ENCODE data around the gene ESPN.

Gene ESPN

GRCh38 chr1:6393400-6394187 lies 31.0 kb upstream of the ESPN start, which contains the start of gene ACOT7 (continued):
- TF ChIP-seq, protein P1, sequence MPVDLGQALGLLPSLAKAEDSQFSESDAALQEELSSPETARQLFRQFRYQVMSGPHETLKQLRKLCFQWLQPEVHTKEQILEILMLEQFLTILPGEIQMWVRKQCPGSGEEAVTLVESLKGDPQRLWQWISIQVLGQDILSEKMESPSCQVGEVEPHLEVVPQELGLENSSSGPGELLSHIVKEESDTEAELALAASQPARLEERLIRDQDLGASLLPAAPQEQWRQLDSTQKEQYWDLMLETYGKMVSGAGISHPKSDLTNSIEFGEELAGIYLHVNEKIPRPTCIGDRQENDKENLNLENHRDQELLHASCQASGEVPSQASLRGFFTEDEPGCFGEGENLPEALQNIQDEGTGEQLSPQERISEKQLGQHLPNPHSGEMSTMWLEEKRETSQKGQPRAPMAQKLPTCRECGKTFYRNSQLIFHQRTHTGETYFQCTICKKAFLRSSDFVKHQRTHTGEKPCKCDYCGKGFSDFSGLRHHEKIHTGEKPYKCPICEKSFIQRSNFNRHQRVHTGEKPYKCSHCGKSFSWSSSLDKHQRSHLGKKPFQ (tag by site-specific recombination; IDR thresholded peaks at IDR 0.05) = no peak
- TF ChIP-seq ZNF747 (tag by site-specific recombination; IDR thresholded peaks at IDR 0.05) (no peak), ZNF132 (tag by site-specific recombination; IDR thresholded peaks at IDR 0.05; ENCODE audit: borderline replicate concordance) (no peak), ZNF837 (tag by site-specific recombination; IDR thresholded peaks at IDR 0.05) (no peak), ZNF140 (tag by site-specific recombination; IDR thresholded peaks at IDR 0.05) (no peak), ZNF138 (tag by site-specific recombination; IDR thresholded peaks at IDR 0.05; ENCODE audit: borderline replicate concordance) (no peak), ZNF292 (tag by site-specific recombination; IDR thresholded peaks at IDR 0.05; ENCODE audit: borderline replicate concordance, low read depth) (no peak), ZNF423 (tag by site-specific recombination; IDR thresholded peaks at IDR 0.05) (no peak), ZNF214 (tag by site-specific recombination; IDR thresholded peaks at IDR 0.05; ENCODE audit: borderline replicate concordance) (no peak), ZNF561 (tag by site-specific recombination; IDR thresholded peaks at IDR 0.05; ENCODE audit: borderline replicate concordance) (0 out of 2 replicates have a peak, but pooled peaks have one; percentile 61), ZNF544 (tag by site-specific recombination; IDR thresholded peaks at IDR 0.05) (no peak), ZNF777 (tag by site-specific recombination; IDR thresholded peaks at IDR 0.05; ENCODE audit: borderline replicate concordance) (no peak), ZNF146 (tag by site-specific recombination; IDR thresholded peaks at IDR 0.05) (no peak), OSR2 (tag by site-specific recombination; IDR thresholded peaks at IDR 0.05) (0 out of 2 replicates have a peak, but pooled peaks have one; percentile 32), ZNF792 (tag by site-specific recombination; IDR thresholded peaks at IDR 0.05) (no peak), ZNF548 (tag by site-specific recombination; IDR thresholded peaks at IDR 0.05) (no peak), ZNF354C (tag by site-specific recombination; IDR thresholded peaks at IDR 0.05; ENCODE audit: borderline replicate concordance, low read depth) (no peak), ZNF830 (tag by site-specific recombination; IDR thresholded peaks at IDR 0.05; ENCODE audit: low read depth) (no peak)
- TF ChIP-seq, protein P2, sequence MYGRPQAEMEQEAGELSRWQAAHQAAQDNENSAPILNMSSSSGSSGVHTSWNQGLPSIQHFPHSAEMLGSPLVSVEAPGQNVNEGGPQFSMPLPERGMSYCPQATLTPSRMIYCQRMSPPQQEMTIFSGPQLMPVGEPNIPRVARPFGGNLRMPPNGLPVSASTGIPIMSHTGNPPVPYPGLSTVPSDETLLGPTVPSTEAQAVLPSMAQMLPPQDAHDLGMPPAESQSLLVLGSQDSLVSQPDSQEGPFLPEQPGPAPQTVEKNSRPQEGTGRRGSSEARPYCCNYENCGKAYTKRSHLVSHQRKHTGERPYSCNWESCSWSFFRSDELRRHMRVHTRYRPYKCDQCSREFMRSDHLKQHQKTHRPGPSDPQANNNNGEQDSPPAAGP (tag by site-specific recombination; IDR thresholded peaks at IDR 0.05) = no peak; the same call in 1 of the 2 replicates
- TF ChIP-seq, protein P3, sequence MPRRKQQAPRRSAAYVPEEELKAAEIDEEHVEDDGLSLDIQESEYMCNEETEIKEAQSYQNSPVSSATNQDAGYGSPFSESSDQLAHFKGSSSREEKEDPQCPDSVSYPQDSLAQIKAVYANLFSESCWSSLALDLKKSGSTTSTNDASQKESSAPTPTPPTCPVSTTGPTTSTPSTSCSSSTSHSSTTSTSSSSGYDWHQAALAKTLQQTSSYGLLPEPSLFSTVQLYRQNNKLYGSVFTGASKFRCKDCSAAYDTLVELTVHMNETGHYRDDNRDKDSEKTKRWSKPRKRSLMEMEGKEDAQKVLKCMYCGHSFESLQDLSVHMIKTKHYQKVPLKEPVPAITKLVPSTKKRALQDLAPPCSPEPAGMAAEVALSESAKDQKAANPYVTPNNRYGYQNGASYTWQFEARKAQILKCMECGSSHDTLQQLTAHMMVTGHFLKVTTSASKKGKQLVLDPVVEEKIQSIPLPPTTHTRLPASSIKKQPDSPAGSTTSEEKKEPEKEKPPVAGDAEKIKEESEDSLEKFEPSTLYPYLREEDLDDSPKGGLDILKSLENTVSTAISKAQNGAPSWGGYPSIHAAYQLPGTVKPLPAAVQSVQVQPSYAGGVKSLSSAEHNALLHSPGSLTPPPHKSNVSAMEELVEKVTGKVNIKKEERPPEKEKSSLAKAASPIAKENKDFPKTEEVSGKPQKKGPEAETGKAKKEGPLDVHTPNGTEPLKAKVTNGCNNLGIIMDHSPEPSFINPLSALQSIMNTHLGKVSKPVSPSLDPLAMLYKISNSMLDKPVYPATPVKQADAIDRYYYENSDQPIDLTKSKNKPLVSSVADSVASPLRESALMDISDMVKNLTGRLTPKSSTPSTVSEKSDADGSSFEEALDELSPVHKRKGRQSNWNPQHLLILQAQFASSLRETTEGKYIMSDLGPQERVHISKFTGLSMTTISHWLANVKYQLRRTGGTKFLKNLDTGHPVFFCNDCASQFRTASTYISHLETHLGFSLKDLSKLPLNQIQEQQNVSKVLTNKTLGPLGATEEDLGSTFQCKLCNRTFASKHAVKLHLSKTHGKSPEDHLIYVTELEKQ (tag by site-specific recombination; IDR thresholded peaks at IDR 0.05; ENCODE audit: borderline replicate concordance) = no peak
- TF ChIP-seq, protein P4, sequence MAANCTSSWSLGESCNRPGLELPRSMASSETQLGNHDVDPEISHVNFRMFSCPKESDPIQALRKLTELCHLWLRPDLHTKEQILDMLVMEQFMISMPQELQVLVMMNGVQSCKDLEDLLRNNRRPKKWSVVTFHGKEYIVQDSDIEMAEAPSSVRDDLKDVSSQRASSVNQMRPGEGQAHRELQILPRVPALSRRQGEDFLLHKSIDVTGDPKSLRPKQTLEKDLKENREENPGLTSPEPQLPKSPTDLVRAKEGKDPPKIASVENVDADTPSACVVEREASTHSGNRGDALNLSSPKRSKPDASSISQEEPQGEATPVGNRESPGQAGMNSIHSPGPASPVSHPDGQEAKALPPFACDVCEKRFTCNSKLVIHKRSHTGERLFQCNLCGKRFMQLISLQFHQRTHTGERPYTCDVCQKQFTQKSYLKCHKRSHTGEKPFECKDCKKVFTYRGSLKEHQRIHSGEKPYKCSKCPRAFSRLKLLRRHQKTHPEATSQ (tag by site-specific recombination; IDR thresholded peaks at IDR 0.05) = no peak
- TF ChIP-seq, protein P5, sequence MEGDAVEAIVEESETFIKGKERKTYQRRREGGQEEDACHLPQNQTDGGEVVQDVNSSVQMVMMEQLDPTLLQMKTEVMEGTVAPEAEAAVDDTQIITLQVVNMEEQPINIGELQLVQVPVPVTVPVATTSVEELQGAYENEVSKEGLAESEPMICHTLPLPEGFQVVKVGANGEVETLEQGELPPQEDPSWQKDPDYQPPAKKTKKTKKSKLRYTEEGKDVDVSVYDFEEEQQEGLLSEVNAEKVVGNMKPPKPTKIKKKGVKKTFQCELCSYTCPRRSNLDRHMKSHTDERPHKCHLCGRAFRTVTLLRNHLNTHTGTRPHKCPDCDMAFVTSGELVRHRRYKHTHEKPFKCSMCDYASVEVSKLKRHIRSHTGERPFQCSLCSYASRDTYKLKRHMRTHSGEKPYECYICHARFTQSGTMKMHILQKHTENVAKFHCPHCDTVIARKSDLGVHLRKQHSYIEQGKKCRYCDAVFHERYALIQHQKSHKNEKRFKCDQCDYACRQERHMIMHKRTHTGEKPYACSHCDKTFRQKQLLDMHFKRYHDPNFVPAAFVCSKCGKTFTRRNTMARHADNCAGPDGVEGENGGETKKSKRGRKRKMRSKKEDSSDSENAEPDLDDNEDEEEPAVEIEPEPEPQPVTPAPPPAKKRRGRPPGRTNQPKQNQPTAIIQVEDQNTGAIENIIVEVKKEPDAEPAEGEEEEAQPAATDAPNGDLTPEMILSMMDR (tag by site-specific recombination; IDR thresholded peaks at IDR 0.05) = peak; percentile 39
- TF ChIP-seq, protein P6, sequence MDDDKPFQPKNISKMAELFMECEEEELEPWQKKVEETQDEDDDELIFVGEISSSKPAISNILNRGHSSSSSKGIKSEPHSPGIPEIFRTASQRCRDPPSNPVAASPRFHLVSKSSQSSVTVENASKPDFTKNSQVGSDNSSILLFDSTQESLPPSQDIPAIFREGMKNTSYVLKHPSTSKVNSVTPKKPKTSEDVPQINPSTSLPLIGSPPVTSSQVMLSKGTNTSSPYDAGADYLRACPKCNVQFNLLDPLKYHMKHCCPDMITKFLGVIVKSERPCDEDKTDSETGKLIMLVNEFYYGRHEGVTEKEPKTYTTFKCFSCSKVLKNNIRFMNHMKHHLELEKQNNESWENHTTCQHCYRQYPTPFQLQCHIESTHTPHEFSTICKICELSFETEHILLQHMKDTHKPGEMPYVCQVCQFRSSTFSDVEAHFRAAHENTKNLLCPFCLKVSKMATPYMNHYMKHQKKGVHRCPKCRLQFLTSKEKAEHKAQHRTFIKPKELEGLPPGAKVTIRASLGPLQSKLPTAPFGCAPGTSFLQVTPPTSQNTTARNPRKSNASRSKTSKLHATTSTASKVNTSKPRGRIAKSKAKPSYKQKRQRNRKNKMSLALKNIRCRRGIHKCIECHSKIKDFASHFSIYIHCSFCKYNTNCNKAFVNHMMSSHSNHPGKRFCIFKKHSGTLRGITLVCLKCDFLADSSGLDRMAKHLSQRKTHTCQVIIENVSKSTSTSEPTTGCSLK (tag by site-specific recombination; IDR thresholded peaks at IDR 0.05) = no peak
- TF ChIP-seq, protein P7, sequence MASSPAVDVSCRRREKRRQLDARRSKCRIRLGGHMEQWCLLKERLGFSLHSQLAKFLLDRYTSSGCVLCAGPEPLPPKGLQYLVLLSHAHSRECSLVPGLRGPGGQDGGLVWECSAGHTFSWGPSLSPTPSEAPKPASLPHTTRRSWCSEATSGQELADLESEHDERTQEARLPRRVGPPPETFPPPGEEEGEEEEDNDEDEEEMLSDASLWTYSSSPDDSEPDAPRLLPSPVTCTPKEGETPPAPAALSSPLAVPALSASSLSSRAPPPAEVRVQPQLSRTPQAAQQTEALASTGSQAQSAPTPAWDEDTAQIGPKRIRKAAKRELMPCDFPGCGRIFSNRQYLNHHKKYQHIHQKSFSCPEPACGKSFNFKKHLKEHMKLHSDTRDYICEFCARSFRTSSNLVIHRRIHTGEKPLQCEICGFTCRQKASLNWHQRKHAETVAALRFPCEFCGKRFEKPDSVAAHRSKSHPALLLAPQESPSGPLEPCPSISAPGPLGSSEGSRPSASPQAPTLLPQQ (tag by site-specific recombination; IDR thresholded peaks at IDR 0.05) = peak; percentile 51; the same call in 1 of the 2 replicates
